HUES64 (cell line): ENCODE results near the gene WDR70.
"Not testable (repeated sequence)": the region's sequence is repeated elsewhere in the genome, so short reads cannot be mapped to it uniquely, and the experiment has no call there.

Experiments
- H3K27ac ChIP-seq: 2 replicates; pipeline ENCODE4 v1.7.0; 2013; ENCODE audit warnings: low read depth, low read length, inconsistent platforms
- H3K27me3 ChIP-seq: 2 replicates; pipeline ENCODE4 v1.6.1; 2013; ENCODE audit warnings: mild to moderate bottlenecking, low read length; ENCODE audit not compliant: insufficient read depth
- H3K36me3 ChIP-seq: 2 replicates; pipeline ENCODE4 v1.6.1; 2013; ENCODE audit warnings: mild to moderate bottlenecking, low read length; ENCODE audit not compliant: insufficient read depth
- H3K4me1 ChIP-seq: 2 replicates; pipeline ENCODE4 v1.6.1; 2013; ENCODE audit warnings: mild to moderate bottlenecking, low read length, moderate library complexity; ENCODE audit not compliant: insufficient read depth
- H3K4me3 ChIP-seq: 2 replicates; pipeline ENCODE4 v1.5.1; 2013; ENCODE audit warnings: mild to moderate bottlenecking, low read length, moderate library complexity
- H3K9ac ChIP-seq: 2 replicates; pipeline ENCODE4 v1.6.1; 2013; ENCODE audit warnings: mild to moderate bottlenecking, low read depth, low read length
- H3K9me3 ChIP-seq: 2 replicates; pipeline ENCODE4 v1.6.1; 2013; ENCODE audit warnings: low read depth, low read length; ENCODE audit not compliant: insufficient read depth
- WGBS: fragments of 150-250, 120-280 bp; methylation state at CpG from one replicate; pipeline ENCODE4 v1.1.7; 2013; ENCODE audit warnings: missing lambda C conversion rate; 5-methylcytosine and 5-hydroxymethylcytosine counted together

WDR70 gene

GRCh38 chr5:37454402-37455055 lies 75.4 kb downstream of the WDR70 start:
- not testable (repeated sequence) for H3K27me3 ChIP-seq, H3K36me3 ChIP-seq, H3K4me1 ChIP-seq, H3K9ac ChIP-seq, H3K27ac ChIP-seq, H3K4me3 ChIP-seq
- peaks cover 11% of the 10 kb centered on the region for H3K9me3 ChIP-seq
- whole genome bisulfite sequencing, result 95% methylated on average over 1 of the region's 1 CpG

GRCh38 chr5:37463191-37464051 lies 84.3 kb downstream of the WDR70 start:
- not testable (repeated sequence) for H3K27ac ChIP-seq, H3K4me1 ChIP-seq, H3K36me3 ChIP-seq

GRCh38 chr5:37464581-37464980 lies 85.5 kb downstream of the WDR70 start:
- WGBS, result 93% methylated on average over 2 of the region's 2 CpGs
- H3K27ac ChIP-seq, H3K9ac ChIP-seq, H3K4me3 ChIP-seq, H3K4me1 ChIP-seq, H3K36me3 ChIP-seq, H3K9me3 ChIP-seq, H3K27me3 ChIP-seq: not testable (repeated sequence)

More at GRCh38 chr5:37463191-37464051, 84.3 kb downstream of the WDR70 start:
- H3K27me3 ChIP-seq, H3K9ac ChIP-seq, H3K4me3 ChIP-seq, H3K9me3 ChIP-seq: not testable (repeated sequence)
- 94% methylated on average over 7 of the region's 7 CpGs for WGBS

GRCh38 chr5:37469383-37469782 lies 90.3 kb downstream of the WDR70 start:
- H3K36me3 ChIP-seq, H3K4me1 ChIP-seq, H3K27ac ChIP-seq, H3K4me3 ChIP-seq, H3K27me3 ChIP-seq, H3K9ac ChIP-seq: not testable (repeated sequence)
- peaks cover 13% of the 10 kb centered on the region for H3K9me3 ChIP-seq
- WGBS, result no CpG with 5 or more reads among the region's 1 CpG

DNA sequence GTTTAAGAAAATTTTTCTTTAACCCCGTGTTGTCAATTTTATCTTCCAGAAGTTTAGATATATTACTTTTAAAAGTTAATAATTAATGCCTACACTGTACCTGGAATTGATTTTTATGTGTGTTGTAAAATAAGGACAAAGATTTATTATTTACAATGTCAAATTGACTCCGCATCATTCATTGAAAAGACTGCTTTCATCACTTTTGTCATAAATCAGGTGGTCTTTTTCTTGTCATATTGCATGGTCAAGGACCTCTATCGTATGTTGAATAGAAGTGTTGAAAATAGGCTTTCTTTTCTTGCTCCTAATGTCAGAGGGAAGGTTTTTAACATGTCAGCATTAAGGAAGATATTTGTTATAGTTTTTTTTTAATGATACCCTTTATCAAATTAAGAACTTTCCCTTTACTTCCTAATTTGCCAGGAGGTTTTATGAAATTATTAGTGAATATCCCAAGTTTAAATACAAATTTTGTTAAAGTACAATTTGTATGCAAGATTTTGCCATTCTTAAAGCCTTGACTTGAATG lies 92.6 kb downstream of the WDR70 start:
- Histone ChIP-seq H3K4me1 (no peaks in the 10 kb centered on the region), H3K36me3 (peaks cover 5% of the 10 kb centered on the region; the same call in 1 of the 2 replicates), H3K27ac (no peak overlapping the region), H3K27me3 (no peaks in the 10 kb centered on the region), H3K9me3 (peaks cover 13% of the 10 kb centered on the region), H3K9ac (no peak overlapping the region), H3K4me3 (no peak overlapping the region)
- 88% methylated on average over 1 of the region's 3 CpGs for WGBS

DNA sequence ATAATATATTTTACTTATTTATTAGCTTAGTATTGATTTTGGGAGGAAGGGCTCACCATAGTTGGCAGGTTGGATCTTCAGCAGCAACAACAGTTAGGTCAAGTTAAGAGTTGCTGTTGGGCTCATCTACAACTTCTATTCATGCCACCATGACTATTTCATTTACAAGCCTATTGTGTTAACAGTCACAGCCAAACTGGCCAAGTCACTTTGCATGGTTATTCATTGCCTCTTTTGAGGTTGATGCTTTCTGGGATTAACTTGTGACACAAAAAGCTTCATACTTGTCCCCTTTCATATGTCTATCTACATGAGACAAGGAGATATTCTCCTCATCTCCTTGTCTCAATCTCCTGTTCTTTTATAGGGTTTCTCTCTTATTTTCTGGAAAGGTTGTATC lies 98.3 kb downstream of the WDR70 start:
- Histone ChIP-seq H3K4me1 (no peaks in the 10 kb centered on the region), H3K4me3 (no peak overlapping the region), H3K27me3 (no peaks in the 10 kb centered on the region), H3K36me3 (peaks cover 22% of the 10 kb centered on the region), H3K9ac (no peak overlapping the region), H3K9me3 (peaks cover 20% of the 10 kb centered on the region), H3K27ac (no peak overlapping the region)

GRCh38 chr5:37478121-37478894 lies 99.2 kb downstream of the WDR70 start:
- 70% methylated on average over 4 of the region's 4 CpGs for WGBS
- Histone ChIP-seq H3K27me3 (no peaks in the 10 kb centered on the region), H3K9me3 (peaks cover 20% of the 10 kb centered on the region), H3K4me1 (no peaks in the 10 kb centered on the region), H3K36me3 (peaks cover 22% of the 10 kb centered on the region), H3K9ac (no peak overlapping the region), H3K27ac (no peak overlapping the region), H3K4me3 (no peak overlapping the region)

DNA sequence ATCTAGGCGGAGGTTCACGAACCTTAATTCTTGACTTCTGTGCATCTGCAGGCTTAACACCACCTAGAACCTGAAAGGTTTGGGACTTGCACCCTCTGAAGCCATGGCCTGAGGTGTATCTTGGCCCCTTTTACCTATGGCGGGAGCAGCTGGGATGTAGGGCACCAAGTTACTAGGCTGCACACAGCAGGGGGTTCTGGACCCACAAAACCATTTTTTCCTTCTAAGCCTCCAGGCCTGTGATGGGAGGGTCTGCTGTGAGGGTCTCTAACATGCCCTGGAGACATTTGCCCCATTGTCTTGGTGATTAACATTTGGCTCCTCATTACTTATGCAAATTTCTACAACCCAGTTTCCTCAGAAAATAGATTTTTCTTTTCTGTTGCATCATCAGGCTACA lies 102.3 kb downstream of the WDR70 start:
- not testable (repeated sequence) for H3K4me1 ChIP-seq, H3K9ac ChIP-seq, H3K27me3 ChIP-seq, H3K4me3 ChIP-seq, H3K27ac ChIP-seq
- peaks cover 20% of the 10 kb centered on the region for H3K9me3 ChIP-seq
- 97% methylated on average over 3 of the region's 3 CpGs for WGBS
- H3K36me3 ChIP-seq, result peaks cover 22% of the 10 kb centered on the region

GRCh38 chr5:37490120-37490810 lies 111.1 kb downstream of the WDR70 start:
- 92% methylated on average over 2 of the region's 2 CpGs for WGBS
- H3K4me1 ChIP-seq, result no peaks in the 10 kb centered on the region
- H3K27me3 ChIP-seq, result no peaks in the 10 kb centered on the region
- H3K36me3 ChIP-seq, result no peaks in the 10 kb centered on the region
- no peak overlapping the region for H3K4me3 ChIP-seq
- no peaks in the 10 kb centered on the region for H3K9me3 ChIP-seq
- no peak overlapping the region for H3K9ac ChIP-seq
- no peak overlapping the region for H3K27ac ChIP-seq

DNA sequence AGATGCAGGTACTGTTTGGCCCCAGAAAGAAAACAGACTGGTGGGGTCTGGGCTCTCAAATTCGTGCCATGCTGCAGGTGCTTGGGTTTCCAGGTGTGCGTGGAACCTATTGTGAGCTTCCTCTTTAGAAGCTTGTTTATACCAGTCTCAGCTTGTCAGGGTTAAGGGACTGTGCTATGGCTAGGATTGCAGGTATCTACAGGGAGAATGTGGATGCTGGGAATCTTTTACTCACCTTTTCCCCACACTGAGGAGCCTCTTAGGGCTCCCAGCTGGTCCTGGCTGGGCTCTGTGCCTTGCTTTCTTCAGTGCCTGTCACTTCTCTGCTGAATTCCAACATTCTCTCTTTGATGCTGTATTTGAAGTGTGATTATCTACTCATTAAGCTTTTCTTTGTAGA lies 111.8 kb downstream of the WDR70 start:
- no peak overlapping the region for H3K27ac ChIP-seq
- H3K9me3 ChIP-seq, result no peaks in the 10 kb centered on the region
- no peaks in the 10 kb centered on the region for H3K36me3 ChIP-seq
- WGBS, result 92% methylated on average over 2 of the region's 2 CpGs
- H3K27me3 ChIP-seq, result no peaks in the 10 kb centered on the region
- H3K9ac ChIP-seq, result no peak overlapping the region
- H3K4me1 ChIP-seq, result no peaks in the 10 kb centered on the region
- H3K4me3 ChIP-seq, result no peak overlapping the region
